Hepatocyte (in vitro differentiated cells): ENCODE results near the gene EREG. TPM values are rescaled to one million over a fixed set of nuclear protein-coding genes. Genes with fewer than 3 reads are reported as not detected.

Experiments
- DNase-seq: peaks from one replicate; pipeline ENCODE4 v3.0.0-alpha.2; 2016; ENCODE audit warnings: low spot score
- H2AFZ ChIP-seq: fragments of 200-600 bp; sonication (generic); 2 replicates; pipeline ENCODE4 v1.6.0; 2016; ENCODE audit warnings: antibody characterized with exemption, mild to moderate bottlenecking
- H3K27ac ChIP-seq: fragments of 200-600 bp; sonication (generic); 2 replicates; pipeline ENCODE4 v1.5.1; 2016; ENCODE audit warnings: mild to moderate bottlenecking
- H3K27me3 ChIP-seq: fragments of 200-600 bp; sonication (generic); 2 replicates; pipeline ENCODE4 v1.6.1; 2016
- H3K36me3 ChIP-seq: fragments of 200-600 bp; sonication (generic); replicated peaks from 2 replicates; pipeline ENCODE4 v1.5.1; 2016; ENCODE audit warnings: low read depth; ENCODE audit not compliant: insufficient read depth
- H3K4me1 ChIP-seq: fragments of 200-600 bp; sonication (generic); 2 replicates; pipeline ENCODE4 v1.5.1; 2016; ENCODE audit warnings: mild to moderate bottlenecking, moderate library complexity; ENCODE audit not compliant: insufficient read depth
- H3K4me2 ChIP-seq: fragments of 200-600 bp; sonication (generic); 2 replicates; pipeline ENCODE4 v1.6.0; 2016
- H3K4me3 ChIP-seq: fragments of 200-600 bp; sonication (generic); 2 replicates; pipeline ENCODE4 v1.5.1; 2016; ENCODE audit warnings: mild to moderate bottlenecking
- H3K79me2 ChIP-seq: fragments of 200-600 bp; sonication (generic); 2 replicates; pipeline ENCODE4 v1.6.0; 2017; ENCODE audit warnings: mild to moderate bottlenecking
- H3K9me2 ChIP-seq: fragments of 200-600 bp; sonication (generic); replicated peaks from 2 replicates; pipeline ENCODE4 v1.6.0; 2017; ENCODE audit warnings: mild to moderate bottlenecking; ENCODE audit not compliant: insufficient read depth
- H3K9me3 ChIP-seq: fragments of 200-600 bp; sonication (generic); 2 replicates; pipeline ENCODE4 v1.5.1; 2016; ENCODE audit warnings: low read depth, mild to moderate bottlenecking
- H4K20me1 ChIP-seq: fragments of 200-600 bp; sonication (generic); 2 replicates; pipeline ENCODE4 v1.6.0; 2016; ENCODE audit warnings: mild to moderate bottlenecking; ENCODE audit not compliant: insufficient read depth, poor library complexity, severe bottlenecking
- CTCF ChIP-seq: fragments of 200-600 bp; sonication (generic); IDR thresholded peaks from 2 replicates; pipeline ENCODE4 v1.5.1; 2016; ENCODE audit warnings: antibody characterized with exemption, mild to moderate bottlenecking; ENCODE audit not compliant: poor library complexity
- EZH2 ChIP-seq: fragments of 200-600 bp; sonication (generic); IDR thresholded peaks from 2 replicates; pipeline ENCODE4 v1.6.1; 2016; ENCODE audit warnings: antibody characterized with exemption, mild to moderate bottlenecking, borderline replicate concordance
- EZH2phosphoT487 ChIP-seq: fragments of 200-600 bp; sonication (generic); IDR thresholded peaks from one replicate; pipeline ENCODE4 v1.6.1; 2018; ENCODE audit warnings: antibody characterized with exemption, mild to moderate bottlenecking, low read depth, moderate library complexity; ENCODE audit not compliant: unreplicated experiment, severe bottlenecking
- whole genome bisulfite sequencing: methylation state at CpG from one replicate; pipeline ENCODE4 v1.1.6; 2016; ENCODE audit warnings: low lambda C conversion rate; ENCODE audit errors: missing lambda C conversion rate; 5-methylcytosine and 5-hydroxymethylcytosine counted together
- polyA plus RNA-seq: library from polyadenylated mRNA; unstranded; fragments of >200 nt; fragmentation: Nextera tagmentation; extraction: Ambion mirVana; gene quantifications from 2 replicates; pipeline ENCODE4 v1.2.1, GENCODE V29; 2016
- total RNA-seq: library from RNA; depleted of rRNA; stranded (reverse); fragments of >200 nt; gene quantifications from 2 replicates; pipeline ENCODE4 v1.2.3, GENCODE V29; 2014

The EREG gene
- total and polyA plus RNA-seq, 2 experiments from 2014 or later, result 4.5 to 18.9 TPM

- Histone ChIP-seq H4K20me1 (no peaks in the 10 kb centered on the region), H3K4me2 (no peak overlapping the region), H3K36me3 (no peaks in the 10 kb centered on the region), H3K79me2 (no peaks in the 10 kb centered on the region), H3K4me3 (no peak overlapping the region), H3K27ac (no peak overlapping the region), H2AFZ (no peak overlapping the region), H3K9me2 (no peaks in the 10 kb centered on the region), H3K4me1 (no peaks in the 10 kb centered on the region), H3K9me3 (no peaks in the 10 kb centered on the region), H3K27me3 (no peaks in the 10 kb centered on the region)
- no peak for TF ChIP-seq EZH2
- TF ChIP-seq CTCF, result no peak
- no peak for TF ChIP-seq EZH2phosphoT487
- DNase-seq, result no peak
- WGBS, result 89% methylated on average over 2 of the region's 2 CpGs
Observed at GRCh38 chr4:74391890-74392475, 27.0 kb downstream of the EREG start.

DNA sequence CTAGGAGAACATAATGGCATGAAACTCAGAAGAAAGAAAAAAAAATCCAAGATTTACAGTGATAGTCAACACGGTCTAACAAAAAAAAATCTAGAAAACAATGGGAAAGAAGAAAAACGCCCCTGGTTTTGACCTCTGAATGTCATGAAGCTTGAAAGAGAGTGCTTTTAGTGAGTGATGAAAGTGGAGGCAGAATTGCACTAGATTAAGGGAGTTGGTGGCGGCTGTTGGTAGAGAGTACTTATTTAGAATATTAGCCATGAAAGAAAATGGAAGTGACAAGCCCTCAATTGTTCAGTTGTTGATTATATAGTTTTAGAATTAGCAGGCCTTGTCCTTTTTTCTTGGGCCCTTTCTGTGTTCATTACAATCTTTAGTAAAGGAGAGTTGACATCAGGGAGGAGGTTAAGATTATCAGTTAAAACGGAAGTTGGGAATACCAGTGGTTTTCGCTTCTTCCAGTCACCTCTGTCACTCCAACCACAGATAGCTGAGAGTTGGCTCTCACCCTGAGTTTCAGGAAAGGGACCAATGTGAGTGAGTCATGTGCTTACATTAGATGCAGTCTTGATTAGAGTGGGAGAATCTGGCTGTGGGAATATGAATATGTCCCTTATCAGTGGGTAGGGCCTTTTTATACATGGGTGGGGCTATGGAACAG, 29.7 kb downstream of the EREG start:
- H3K79me2 ChIP-seq, result no peaks in the 10 kb centered on the region
- 79% methylated on average over 5 of the region's 5 CpGs for WGBS
- no peaks in the 10 kb centered on the region for H3K36me3 ChIP-seq
- no peaks in the 10 kb centered on the region for H3K9me2 ChIP-seq
- no peak for TF ChIP-seq EZH2phosphoT487
- TF ChIP-seq EZH2, result no peak
- TF ChIP-seq CTCF, result no peak
- no peaks in the 10 kb centered on the region for H3K27me3 ChIP-seq
- H3K4me2 ChIP-seq, result no peak overlapping the region
- no peak for DNase-seq
- no peaks in the 10 kb centered on the region for H3K4me1 ChIP-seq
- H3K27ac ChIP-seq, result no peak overlapping the region
- H2AFZ ChIP-seq, result no peak overlapping the region
- H3K9me3 ChIP-seq, result no peaks in the 10 kb centered on the region
- no peak overlapping the region for H3K4me3 ChIP-seq
- H4K20me1 ChIP-seq, result no peaks in the 10 kb centered on the region

GRCh38 chr4:74395633-74396032, 30.7 kb downstream of the EREG start:
- Histone ChIP-seq H3K9me3 (no peaks in the 10 kb centered on the region), H3K4me3 (no peak overlapping the region), H3K4me1 (no peaks in the 10 kb centered on the region), H3K36me3 (no peaks in the 10 kb centered on the region), H4K20me1 (no peaks in the 10 kb centered on the region), H3K4me2 (no peak overlapping the region), H3K27ac (no peak overlapping the region), H3K79me2 (no peaks in the 10 kb centered on the region), H2AFZ (no peak overlapping the region), H3K9me2 (no peaks in the 10 kb centered on the region), H3K27me3 (no peaks in the 10 kb centered on the region)
- no peak for DNase-seq
- 36% methylated on average over 2 of the region's 2 CpGs for WGBS
- TF ChIP-seq EZH2phosphoT487 (no peak), EZH2 (no peak), CTCF (no peak)
